PC-9 (cell line): ENCODE measurements around the gene WNT7A. TPM values are rescaled to one million over a fixed set of nuclear protein-coding genes. Genes with fewer than 3 reads are reported as not detected.

ENCODE experiments used
- BruUV-seq: library from RNA; stranded (reverse); fragments of 400-500 nt; replicated peaks from 2 replicates; lab custom pipeline; 2021; lab: Mats Ljungman, UMichigan
- CTCF ChIA-PET: fragments of 300-600 bp; sonication (Branson Sonifier 250); formaldehyde crosslinking; loops from one replicate; lab custom pipeline; 2022; ENCODE audit warnings: antibody characterized with exemption; lab: Charles Lee
- POLR2A ChIA-PET: fragments of 300-600 bp; sonication (Branson Sonifier 250); formaldehyde crosslinking; loops from one replicate; lab custom pipeline; 2022; ENCODE audit warnings: antibody characterized with exemption; ENCODE audit not compliant: unreplicated experiment; lab: Charles Lee
- DNase-seq, 2 experiments: peaks; one replicate each; pipeline versions ENCODE4 v3.0.0 to v3.0.0-alpha.2; 2015 to 2022; ENCODE audit warnings: mixed read lengths in 1 of 2
- H2AFZ ChIP-seq: fragments of 200-600 bp; sonication (generic); 2 replicates; pipeline ENCODE4 v1.8.1; 2017; ENCODE audit warnings: antibody characterized with exemption
- H3F3A ChIP-seq: fragments of 200-600 bp; sonication (generic); 2 replicates; pipeline ENCODE4 v1.8.1; 2017; ENCODE audit warnings: antibody characterized with exemption, mild to moderate bottlenecking, low read depth; ENCODE audit not compliant: insufficient read depth
- H3K27ac ChIP-seq: fragments of 200-600 bp; sonication (generic); 2 replicates; pipeline ENCODE4 v1.6.1; 2016; ENCODE audit warnings: mixed run types
- H3K27me3 ChIP-seq: fragments of 200-600 bp; sonication (generic); 2 replicates; pipeline ENCODE4 v1.6.1; 2016; ENCODE audit warnings: low read depth, mixed run types; ENCODE audit not compliant: insufficient read depth
- H3K36me3 ChIP-seq: fragments of 200-600 bp; sonication (generic); 2 replicates; pipeline ENCODE4 v1.6.1; 2016; ENCODE audit warnings: low read depth, mixed run types
- H3K4me1 ChIP-seq: fragments of 200-600 bp; sonication (generic); replicated peaks from 2 replicates; pipeline ENCODE4 v1.6.1; 2016; ENCODE audit warnings: mixed run types; ENCODE audit not compliant: insufficient read depth
- H3K4me2 ChIP-seq: fragments of 200-600 bp; sonication (generic); 2 replicates; pipeline ENCODE4 v1.6.1; 2017; ENCODE audit warnings: mixed run types
- H3K4me3 ChIP-seq: fragments of 200-600 bp; sonication (generic); 2 replicates; pipeline ENCODE4 v1.6.1; 2016; ENCODE audit warnings: mixed run types
- H3K79me2 ChIP-seq: fragments of 200-600 bp; sonication (generic); 2 replicates; pipeline ENCODE4 v1.6.1; 2017; ENCODE audit warnings: low read depth, mixed run types
- H3K9me2 ChIP-seq: fragments of 200-600 bp; sonication (generic); 2 replicates; pipeline ENCODE4 v1.8.1; 2017; ENCODE audit warnings: mild to moderate bottlenecking; ENCODE audit not compliant: insufficient read depth
- H3K9me3 ChIP-seq: fragments of 200-600 bp; sonication (generic); 2 replicates; pipeline ENCODE4 v1.8.1; 2016; ENCODE audit warnings: low read depth; ENCODE audit not compliant: insufficient read depth
- H4K20me1 ChIP-seq: fragments of 200-600 bp; sonication (generic); 2 replicates; pipeline ENCODE4 v1.8.1; 2017; ENCODE audit not compliant: insufficient read depth
- CTCF ChIP-seq: fragments of 200-600 bp; sonication (generic); conservative IDR thresholded peaks from 2 replicates; pipeline ENCODE4 v1.6.1; 2017; ENCODE audit warnings: mixed run types, antibody characterized with exemption, mild to moderate bottlenecking, moderate library complexity
- EZH2 ChIP-seq: fragments of 200-600 bp; sonication (generic); IDR thresholded peaks from 2 replicates; pipeline ENCODE4 v1.8.0; 2017; ENCODE audit warnings: antibody characterized with exemption, low read depth
- intact Hi-C: fragments of 100-400 bp; cut with micrococcal nuclease; formaldehyde crosslinking; loops from one replicate; pipeline ENCODE4 v1.10.0; 2022; ENCODE audit not compliant: unreplicated experiment
- total RNA-seq: library from RNA; stranded (reverse); gene quantifications from 2 replicates; pipeline ENCODE4 v1.2.3, GENCODE V29; 2021

Gene WNT7A
- total RNA-seq, 1 experiment from 2014 or later, result 6.3 TPM

DNA sequence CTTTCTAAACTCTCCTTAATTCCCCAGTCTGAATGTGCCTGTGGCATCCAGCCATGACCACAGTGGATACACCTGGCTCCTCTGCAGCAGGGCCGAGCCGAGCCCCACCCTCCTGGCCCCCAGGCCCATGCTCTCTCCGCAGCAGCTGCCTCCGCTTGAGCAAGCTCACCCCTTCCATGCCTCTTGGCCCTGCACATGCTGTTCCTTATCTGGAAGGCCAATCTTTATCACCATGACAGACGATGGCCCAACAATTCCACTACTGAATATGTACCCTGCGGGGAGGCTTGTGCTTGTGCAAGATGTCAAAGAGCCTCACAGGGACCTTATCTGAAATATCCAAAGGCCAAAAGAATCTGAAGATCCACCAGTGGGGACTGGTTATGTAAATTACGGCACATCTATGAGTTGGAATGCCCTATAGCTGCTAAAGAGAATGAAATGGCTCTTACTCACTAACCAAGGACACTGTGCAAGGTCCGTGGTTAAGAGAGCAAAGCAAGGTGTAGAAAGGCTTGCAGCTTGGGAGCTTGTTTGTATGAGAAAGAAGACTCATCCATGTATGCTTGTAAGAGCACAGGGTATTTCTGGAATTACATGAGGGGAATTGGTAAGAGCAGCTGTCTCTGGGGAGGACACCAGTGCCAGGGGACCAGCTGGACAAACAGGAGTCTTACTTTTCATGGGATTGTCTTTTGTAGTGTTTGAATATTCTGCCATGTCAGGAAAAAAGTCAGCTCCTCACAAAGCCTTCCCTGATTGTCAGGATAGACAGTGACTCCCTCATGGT, 55.2 kb downstream of the WNT7A start:
- peaks cover 23% of the 10 kb centered on the region for H3K36me3 ChIP-seq
- BruUV-seq, result no TSS peak
- peak in 1 of 2 experiments; percentile 73 for DNase-seq
- H3K4me2 ChIP-seq, result peak overlapping the region; percentile 32
- no peak overlapping the region for H3K4me3 ChIP-seq
- no peaks in the 10 kb centered on the region for H4K20me1 ChIP-seq
- peaks cover 59% of the 10 kb centered on the region for H3F3A ChIP-seq
- ChIA-PET POLR2A (no interaction called here), CTCF (no interaction called here)
- no peaks in the 10 kb centered on the region for H3K27me3 ChIP-seq
- peaks cover 69% of the 10 kb centered on the region for H3K4me1 ChIP-seq
- H3K79me2 ChIP-seq, result peaks cover 70% of the 10 kb centered on the region
- H2AFZ ChIP-seq, result no peak overlapping the region
- H3K27ac ChIP-seq, result peak overlapping the region; percentile 32
- intact Hi-C loops, result no loop called here
- no peaks in the 10 kb centered on the region for H3K9me2 ChIP-seq
- TF ChIP-seq CTCF (no peak), EZH2 (no peak)
- H3K9me3 ChIP-seq, result peaks cover 5% of the 10 kb centered on the region; the same call in 1 of the 2 replicates

DNA sequence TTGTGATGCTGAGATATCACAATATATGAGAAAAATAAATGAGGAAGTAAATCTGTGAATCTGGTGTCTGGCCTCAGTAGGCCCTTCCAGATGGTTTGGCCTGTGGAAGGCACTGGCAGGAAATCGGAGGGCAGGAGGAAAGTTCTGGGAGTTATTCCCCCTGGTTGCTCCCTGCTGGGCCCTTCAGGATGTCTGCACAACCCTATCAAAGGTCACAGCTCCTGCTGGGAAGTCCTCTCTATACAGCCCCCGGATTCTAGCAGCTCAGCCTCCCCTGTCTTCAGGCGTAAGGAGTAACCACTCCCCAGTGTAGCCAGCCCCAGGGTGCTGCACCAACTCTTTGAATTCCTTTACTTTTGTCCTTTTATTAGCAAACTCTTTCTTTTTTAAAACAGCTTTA, 56.2 kb downstream of the WNT7A start:
- no peaks in the 10 kb centered on the region for H3K27me3 ChIP-seq
- intact Hi-C loops, result no loop called here
- H3K27ac ChIP-seq, result no peak overlapping the region
- H3K4me1 ChIP-seq, result peaks cover 69% of the 10 kb centered on the region
- ChIA-PET CTCF (no interaction called here), POLR2A (no interaction called here)
- H3K4me3 ChIP-seq, result no peak overlapping the region
- no peak for DNase-seq
- no TSS peak for BruUV-seq
- no peaks in the 10 kb centered on the region for H3K9me2 ChIP-seq
- H3K9me3 ChIP-seq, result peaks cover 5% of the 10 kb centered on the region; the same call in 1 of the 2 replicates
- TF ChIP-seq CTCF (no peak), EZH2 (no peak)
- peaks cover 59% of the 10 kb centered on the region for H3F3A ChIP-seq
- 0 out of 2 replicates have a peak overlapping the region, but pooled peaks have one; percentile 32 for H3K4me2 ChIP-seq
- no peak overlapping the region for H2AFZ ChIP-seq
- peaks cover 66% of the 10 kb centered on the region for H3K79me2 ChIP-seq
- H4K20me1 ChIP-seq, result no peaks in the 10 kb centered on the region
- peaks cover 23% of the 10 kb centered on the region for H3K36me3 ChIP-seq

DNA sequence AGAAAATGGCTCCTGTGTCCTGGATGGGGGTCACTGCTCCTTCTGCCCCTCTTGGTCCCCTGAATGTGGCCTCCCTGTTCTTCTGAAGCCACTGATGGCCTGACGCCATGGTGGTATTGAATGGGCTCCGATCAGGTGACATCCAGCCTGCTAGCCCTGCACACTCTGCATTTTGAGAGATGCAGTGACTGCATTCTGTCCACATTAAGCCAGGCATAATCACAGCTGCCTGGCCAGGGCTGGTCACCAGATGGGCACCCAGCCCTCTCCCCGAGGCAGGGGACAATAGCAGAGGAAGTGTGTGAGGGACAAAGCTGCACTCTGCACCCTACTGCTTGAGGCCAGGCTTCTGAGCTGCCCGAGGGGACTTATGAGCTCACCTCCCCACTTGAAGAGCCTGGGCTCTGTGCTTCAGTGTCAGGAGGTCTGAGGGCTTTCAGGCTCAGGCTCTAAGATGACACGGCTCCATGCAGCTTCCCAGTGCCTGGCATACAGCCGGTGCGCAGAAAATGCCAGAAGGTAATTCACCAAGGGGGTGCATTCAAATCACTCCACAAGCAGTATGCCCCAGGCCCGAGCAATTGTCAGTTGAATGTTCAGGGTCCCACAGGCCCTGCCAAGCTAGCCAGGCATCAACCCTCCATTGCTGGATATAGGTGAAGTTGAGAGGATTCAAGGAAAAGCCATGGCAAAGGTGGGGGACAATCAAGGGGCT, 56.8 kb downstream of the WNT7A start:
- no peak overlapping the region for H2AFZ ChIP-seq
- H3F3A ChIP-seq, result peaks cover 59% of the 10 kb centered on the region
- H3K4me2 ChIP-seq, result no peak overlapping the region
- H3K27me3 ChIP-seq, result no peaks in the 10 kb centered on the region
- no peak overlapping the region for H3K4me3 ChIP-seq
- peaks cover 23% of the 10 kb centered on the region for H3K36me3 ChIP-seq
- peaks cover 65% of the 10 kb centered on the region for H3K4me1 ChIP-seq
- TF ChIP-seq EZH2 (no peak), CTCF (no peak)
- no peaks in the 10 kb centered on the region for H3K9me2 ChIP-seq
- no TSS peak for BruUV-seq
- ChIA-PET CTCF (no interaction called here), POLR2A (no interaction called here)
- H4K20me1 ChIP-seq, result no peaks in the 10 kb centered on the region
- no peak for DNase-seq
- peaks cover 59% of the 10 kb centered on the region for H3K79me2 ChIP-seq
- no peak overlapping the region for H3K27ac ChIP-seq
- intact Hi-C loops, result no loop called here
- H3K9me3 ChIP-seq, result peaks cover 6% of the 10 kb centered on the region; the same call in 1 of the 2 replicates
